HCT116 (cell line): ENCODE measurements around the gene SSMEM1. TPM values are rescaled to one million over a fixed set of nuclear protein-coding genes. Genes with fewer than 3 reads are reported as not detected.

Experiments used
- ATAC-seq: fragments of 200-7000 bp; cut with Tn5 transposase; 2 replicates; pipeline ENCODE4 v1.9.1; 2020; ENCODE audit warnings: mild to moderate bottlenecking, moderate library complexity
- BruUV-seq: library from RNA; stranded (reverse); fragments of 400-500 nt; replicated peaks from 2 replicates; lab custom pipeline; 2021; lab: Mats Ljungman, UMichigan
- CTCF ChIA-PET: fragments of 300-600 bp; sonication (Branson Sonifier 250); formaldehyde crosslinking; loops from one replicate; lab custom pipeline; 2021; ENCODE audit warnings: antibody characterized with exemption; lab: Charles Lee
- POLR2A ChIA-PET: fragments of 300-600, 350-600 bp; sonication (Branson Sonifier 250); formaldehyde crosslinking; loops from one replicate; lab custom pipeline; 2021; ENCODE audit warnings: antibody characterized with exemption; lab: Charles Lee
- RAD21 ChIA-PET, 2 experiments: fragments of 300-600 bp; sonication (Branson Sonifier 250); formaldehyde crosslinking; loops; one replicate each; lab custom pipeline; 2023; ENCODE audit warnings: low total read pairs in 2 of 2; ENCODE audit not compliant: uncharacterized antibody in 2 of 2, unreplicated experiment in 2 of 2, low non-redundant PET in 1 of 2; lab: Charles Lee
- DNase-seq: peaks from one replicate; pipeline ENCODE4 v3.0.0-alpha.2; 2010; ENCODE audit warnings: low read depth, low spot score
- H2AFZ ChIP-seq: fragments of 200-600 bp; shearing (Covaris generic), sonication (generic); 2 replicates; pipeline ENCODE4 v1.6.1; 2017; ENCODE audit warnings: low read depth, mixed run types, mixed read lengths, antibody characterized with exemption, low read length; ENCODE audit not compliant: poor library complexity, severe bottlenecking
- H3K27ac ChIP-seq: 2 replicates; pipeline ENCODE4 v1.5.1; 2012; ENCODE audit warnings: low read depth, low read length
- H3K27me3 ChIP-seq: fragments of 200-600 bp; sonication (generic); 2 replicates; pipeline ENCODE4 v1.6.1; 2016; ENCODE audit warnings: mixed run types, low read length, mixed read lengths; ENCODE audit not compliant: insufficient read depth
- H3K36me3 ChIP-seq, 2 experiments: fragments of 200-500 bp in 1 of 2; fragments of 200-600 bp in 1 of 2; sonication (Bioruptor generic) in 1 of 2; sonication (generic) in 1 of 2; 2 replicates each; pipeline versions ENCODE4 v1.5.1 to v1.6.1; 2014 to 2016; ENCODE audit warnings: low read length in 2 of 2, inconsistent platforms in 1 of 2, mixed read lengths in 1 of 2, mixed run types in 1 of 2; ENCODE audit not compliant: insufficient read depth in 2 of 2, control insufficient read depth in 1 of 2
- H3K4me1 ChIP-seq, 2 experiments: fragments of 200-600 bp in 1 of 2; sonication (generic) in 1 of 2; 2 replicates each; pipeline versions ENCODE4 v1.5.1 to v1.6.1; 2012 to 2017; ENCODE audit warnings: low read length in 2 of 2, inconsistent platforms in 1 of 2, mild to moderate bottlenecking in 1 of 2, mixed read lengths in 1 of 2, mixed run types in 1 of 2, moderate library complexity in 1 of 2; ENCODE audit not compliant: insufficient read depth in 2 of 2, control insufficient read depth in 1 of 2
- H3K4me2 ChIP-seq: fragments of 200-600 bp; sonication (generic); 2 replicates; pipeline ENCODE4 v1.6.1; 2017; ENCODE audit warnings: mixed run types, low read length, mixed read lengths
- H3K4me3 ChIP-seq, 2 experiments: fragments of 200-600 bp in 1 of 2; sonication (generic) in 1 of 2; replicated peaks in 1 of 2; 2 replicates each; pipeline ENCODE4 v1.5.1; 2011 to 2016; ENCODE audit warnings: low read length in 2 of 2, control low read depth in 1 of 2, low read depth in 1 of 2, mild to moderate bottlenecking in 1 of 2, mixed read lengths in 1 of 2, mixed run types in 1 of 2
- H3K79me2 ChIP-seq: fragments of 200-600 bp; sonication (generic); 2 replicates; pipeline ENCODE4 v1.6.1; 2017; ENCODE audit warnings: mild to moderate bottlenecking, mixed run types, low read length, moderate library complexity, mixed read lengths; ENCODE audit not compliant: insufficient read depth
- H3K9ac ChIP-seq: fragments of 200-600 bp; sonication (generic); 2 replicates; pipeline ENCODE4 v1.6.1; 2016; ENCODE audit warnings: low read length, mixed read lengths
- H3K9me2 ChIP-seq: fragments of 200-600 bp; sonication (generic), shearing (Covaris generic); 2 replicates; pipeline ENCODE4 v1.6.1; 2017; ENCODE audit warnings: mixed run types, mild to moderate bottlenecking, moderate library complexity; ENCODE audit not compliant: insufficient read depth
- H3K9me3 ChIP-seq, 2 experiments: fragments of 200-500 bp in 1 of 2; fragments of 200-600 bp in 1 of 2; sonication (Bioruptor generic) in 1 of 2; sonication (generic) in 1 of 2; 2 replicates each; pipeline ENCODE4 v1.6.1; 2014 to 2017; ENCODE audit warnings: low read length in 2 of 2, mixed read lengths in 2 of 2, inconsistent platforms in 1 of 2, low read depth in 1 of 2, mild to moderate bottlenecking in 1 of 2, mixed run types in 1 of 2, moderate library complexity in 1 of 2; ENCODE audit not compliant: control insufficient read depth in 1 of 2, insufficient read depth in 1 of 2
- H4K20me1 ChIP-seq: fragments of 200-600 bp; sonication (generic), shearing (Covaris generic); 2 replicates; pipeline ENCODE4 v1.6.1; 2017; ENCODE audit warnings: mixed run types, mild to moderate bottlenecking, moderate library complexity; ENCODE audit not compliant: insufficient read depth
- EGR1 ChIP-seq: IDR thresholded peaks from 2 replicates; pipeline ENCODE4 v1.6.1; 2012; ENCODE audit warnings: low read depth
- ELF1 ChIP-seq: IDR thresholded peaks from 2 replicates; pipeline ENCODE4 v1.6.1; 2012; ENCODE audit warnings: low read depth, borderline replicate concordance
- EZH2 ChIP-seq: fragments of 200-600 bp; sonication (generic); IDR thresholded peaks from 2 replicates; pipeline ENCODE4 v1.6.1; 2017; ENCODE audit warnings: antibody characterized with exemption, mixed run types
- EZH2phosphoT487 ChIP-seq: fragments of 200-600 bp; IDR thresholded peaks from 2 replicates; pipeline ENCODE4 v1.6.1; 2018; ENCODE audit warnings: antibody characterized with exemption, borderline replicate concordance
- JUND ChIP-seq: IDR thresholded peaks from 2 replicates; pipeline ENCODE4 v1.6.1; 2012
- POLR2A ChIP-seq: IDR thresholded peaks from 2 replicates; pipeline ENCODE4 v1.7.0; 2011; ENCODE audit warnings: borderline replicate concordance; ENCODE audit not compliant: insufficient read depth, insufficient read length; ENCODE audit errors: extremely low read depth
- POLR2AphosphoS5 ChIP-seq: IDR thresholded peaks from 2 replicates; pipeline ENCODE4 v1.6.1; 2011; ENCODE audit warnings: mild to moderate bottlenecking, low read depth, low read length, moderate library complexity
- SIN3A ChIP-seq: IDR thresholded peaks from 2 replicates; pipeline ENCODE4 v1.6.1; 2012; ENCODE audit warnings: low read depth
- SP1 ChIP-seq: IDR thresholded peaks from 2 replicates; pipeline ENCODE4 v1.6.1; 2012; ENCODE audit warnings: low read depth
- SRF ChIP-seq: IDR thresholded peaks from 2 replicates; pipeline ENCODE4 v1.6.1; 2012; ENCODE audit warnings: low read depth
- TCF7L2 ChIP-seq: IDR thresholded peaks from 2 replicates; pipeline ENCODE4 v1.7.0; 2011; ENCODE audit warnings: borderline replicate concordance, inconsistent platforms; ENCODE audit not compliant: insufficient read depth, insufficient read length; ENCODE audit errors: extremely low read depth
- YY1 ChIP-seq: IDR thresholded peaks from 2 replicates; pipeline ENCODE4 v1.6.1; 2011; ENCODE audit warnings: low read length, low read depth, moderate library complexity, mild to moderate bottlenecking; ENCODE audit not compliant: insufficient replicate concordance; ENCODE audit errors: extremely low read depth
- ZFX ChIP-seq: fragments of 450-650 bp; IDR thresholded peaks from 2 replicates; pipeline ENCODE4 v1.6.1; 2017
- intact Hi-C: fragments of 100-400 bp; cut with micrococcal nuclease; formaldehyde crosslinking; loops from 2 replicates; pipeline ENCODE4 v1.10.0; 2022
- total RNA-seq: library from RNA; stranded (reverse); gene quantifications from one replicate; pipeline ENCODE4 v1.2.1, GENCODE V29; 2021; ENCODE audit not compliant: unreplicated experiment
- TF ChIP-seq, protein P1 (sequence below): IDR thresholded peaks from 2 replicates; pipeline ENCODE4 v1.6.1; 2012
- TF ChIP-seq, protein P2 (sequence below): IDR thresholded peaks from 2 replicates; pipeline ENCODE4 v1.6.1; 2011; ENCODE audit warnings: mild to moderate bottlenecking, low read length, moderate library complexity; ENCODE audit not compliant: insufficient replicate concordance; ENCODE audit errors: extremely low read depth
- TF ChIP-seq, protein P3 (sequence below): IDR thresholded peaks from 2 replicates; pipeline ENCODE4 v1.6.1; 2012

Gene SSMEM1
- total RNA-seq, 1 experiment from 2014 or later = not detected

DNA sequence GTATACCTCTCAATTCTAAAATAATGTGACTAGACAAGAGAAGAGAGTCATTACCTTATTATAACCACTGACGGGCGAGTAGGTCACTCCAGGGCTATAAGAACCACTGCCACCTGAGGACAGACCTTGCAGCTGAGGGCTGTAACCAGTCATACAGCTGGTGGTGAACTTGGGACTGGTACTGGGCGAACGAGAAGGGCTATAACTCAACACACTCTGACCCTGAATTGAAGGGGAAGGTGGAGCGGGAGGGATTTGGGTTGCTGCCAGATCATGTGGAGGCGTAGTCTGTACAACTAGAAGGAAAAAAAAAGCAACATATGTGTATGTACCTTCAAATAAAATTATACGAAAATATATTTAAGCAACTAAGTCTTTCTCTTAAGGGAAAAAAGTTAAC, 5.9 kb upstream of the SSMEM1 start:
- H3K27me3 ChIP-seq = no peaks in the 10 kb centered on the region
- H3K9me2 ChIP-seq = no peaks in the 10 kb centered on the region
- RAD21 ChIA-PET = no interaction called here
- CTCF ChIA-PET = no interaction called here
- H3K9ac ChIP-seq = no peak overlapping the region
- H3K4me1 ChIP-seq = peaks cover 7 to 12% of the 10 kb centered on the region in 2 experiments; a peak in 3 of 4 replicates
- no peak overlapping the region for H3K4me3 ChIP-seq
- no peak for DNase-seq
- no peak for TF ChIP-seq EZH2phosphoT487
- TF ChIP-seq TCF7L2 = no peak
- TF ChIP-seq ZFX = no peak
- TF ChIP-seq POLR2A = no peak
- no peak for TF ChIP-seq JUND
- TF ChIP-seq SP1 = no peak
- no peak for TF ChIP-seq POLR2AphosphoS5
- no peaks in the 10 kb centered on the region for H4K20me1 ChIP-seq
- no peaks in the 10 kb centered on the region for H3K9me3 ChIP-seq
- H3K36me3 ChIP-seq = peaks cover 35 to 42% of the 10 kb centered on the region in 2 experiments; a peak in 3 of 4 replicates
- H3K79me2 ChIP-seq = peaks cover 60% of the 10 kb centered on the region
- H3K27ac ChIP-seq = no peak overlapping the region
- intact Hi-C loops = no loop called here
- POLR2A ChIA-PET = no interaction called here
- no peak overlapping the region for H3K4me2 ChIP-seq
- no TSS peak for BruUV-seq
- ATAC-seq = no peak
- H2AFZ ChIP-seq = no peak overlapping the region

DNA sequence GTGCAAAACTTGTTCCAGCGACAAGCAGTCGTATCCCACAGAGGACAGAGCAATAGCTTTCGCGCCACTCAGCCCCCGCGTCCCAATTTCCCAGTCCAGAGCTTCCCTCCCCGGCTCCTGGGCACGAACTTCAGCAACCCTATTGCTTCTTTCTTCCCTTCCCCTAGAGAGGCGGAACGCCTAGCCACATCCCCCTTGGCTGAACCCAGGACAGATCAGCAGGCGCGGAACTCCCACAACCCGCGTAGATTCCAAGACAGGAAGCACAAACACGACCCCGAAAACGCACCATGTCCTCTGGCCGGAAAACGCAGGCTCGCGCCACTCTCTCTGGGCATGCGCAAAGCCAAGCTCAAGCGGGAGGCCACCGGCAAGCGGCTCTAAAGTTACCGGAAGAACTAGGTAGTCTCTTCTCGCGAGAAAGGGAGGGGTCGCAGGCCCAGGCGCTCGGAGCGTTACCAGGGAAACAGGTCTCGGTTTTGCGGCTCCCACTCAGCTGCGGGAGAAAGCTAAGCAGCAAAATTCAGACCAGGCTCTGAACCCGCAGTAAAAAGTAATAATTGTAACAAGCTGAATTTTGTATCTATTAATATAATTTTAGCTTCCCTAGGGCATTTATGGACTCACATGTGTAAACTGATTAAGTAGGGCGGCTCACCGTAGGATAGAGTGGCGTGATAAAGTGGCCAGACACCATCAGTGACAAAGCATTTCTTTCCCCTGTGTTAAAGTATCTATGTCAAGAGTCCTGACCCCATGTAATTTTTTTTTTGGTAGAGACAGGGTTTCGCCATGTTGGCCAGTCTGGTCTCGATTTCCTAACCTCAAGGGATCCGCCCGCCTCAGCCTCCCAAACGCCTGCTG, 2.3 kb upstream of the SSMEM1 start, which contains the start of gene TMEM209:
Gene TMEM209, minus strand, starts transcription at position 323 of the 864 bp plus-strand sequence. Its CDS starts 31 bp downstream, at position 292.
- no peak for TF ChIP-seq EZH2
- TF ChIP-seq EGR1 = peak; percentile 11; the same call in 1 of the 2 replicates
- TF ChIP-seq YY1 = peak; percentile 84
- no peak for TF ChIP-seq SRF
- TF ChIP-seq TCF7L2 = peak; percentile 44
- peak; percentile 72 for TF ChIP-seq ELF1
- peak; percentile 85; the same call in 1 of the 2 replicates for TF ChIP-seq SIN3A
- peak; percentile 70 for TF ChIP-seq ZFX
- peak; percentile 94 for TF ChIP-seq POLR2AphosphoS5
- peak; percentile 87 for TF ChIP-seq POLR2A
- TF ChIP-seq, protein P1, sequence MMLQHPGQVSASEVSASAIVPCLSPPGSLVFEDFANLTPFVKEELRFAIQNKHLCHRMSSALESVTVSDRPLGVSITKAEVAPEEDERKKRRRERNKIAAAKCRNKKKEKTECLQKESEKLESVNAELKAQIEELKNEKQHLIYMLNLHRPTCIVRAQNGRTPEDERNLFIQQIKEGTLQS = no peak
- TF ChIP-seq, protein P2, sequence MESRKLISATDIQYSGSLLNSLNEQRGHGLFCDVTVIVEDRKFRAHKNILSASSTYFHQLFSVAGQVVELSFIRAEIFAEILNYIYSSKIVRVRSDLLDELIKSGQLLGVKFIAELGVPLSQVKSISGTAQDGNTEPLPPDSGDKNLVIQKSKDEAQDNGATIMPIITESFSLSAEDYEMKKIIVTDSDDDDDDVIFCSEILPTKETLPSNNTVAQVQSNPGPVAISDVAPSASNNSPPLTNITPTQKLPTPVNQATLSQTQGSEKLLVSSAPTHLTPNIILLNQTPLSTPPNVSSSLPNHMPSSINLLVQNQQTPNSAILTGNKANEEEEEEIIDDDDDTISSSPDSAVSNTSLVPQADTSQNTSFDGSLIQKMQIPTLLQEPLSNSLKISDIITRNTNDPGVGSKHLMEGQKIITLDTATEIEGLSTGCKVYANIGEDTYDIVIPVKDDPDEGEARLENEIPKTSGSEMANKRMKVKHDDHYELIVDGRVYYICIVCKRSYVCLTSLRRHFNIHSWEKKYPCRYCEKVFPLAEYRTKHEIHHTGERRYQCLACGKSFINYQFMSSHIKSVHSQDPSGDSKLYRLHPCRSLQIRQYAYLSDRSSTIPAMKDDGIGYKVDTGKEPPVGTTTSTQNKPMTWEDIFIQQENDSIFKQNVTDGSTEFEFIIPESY = peak; percentile 99
- TF ChIP-seq, protein P3, sequence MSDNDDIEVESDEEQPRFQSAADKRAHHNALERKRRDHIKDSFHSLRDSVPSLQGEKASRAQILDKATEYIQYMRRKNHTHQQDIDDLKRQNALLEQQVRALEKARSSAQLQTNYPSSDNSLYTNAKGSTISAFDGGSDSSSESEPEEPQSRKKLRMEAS = peak; percentile 83
- TF ChIP-seq, all 23 proteins: peak for 10
- H3K4me1 ChIP-seq = peaks cover 7 to 15% of the 10 kb centered on the region in 2 experiments; a peak in 3 of 4 replicates
- ChIA-PET POLR2A (interaction anchor here (0.5 to 1.6 kb wide), 5 partner anchors 9 to 102 kb away, joined by 3 to 5 read pairs (median 3); no protein-coding TSS in a partner anchor), RAD21 (interaction anchor here in 1 of 2 experiments (0.6 kb wide), 1 partner anchor 39 kb away, joined by 4 read pairs; no protein-coding TSS in a partner anchor), CTCF (interaction anchor here (0.6 to 1.4 kb wide), 5 partner anchors 12 to 1307 kb away, joined by 3 read pairs; partner anchors contain the start of gene KLHDC10)
- H3K4me3 ChIP-seq = peak within 1 kb of the TSS; percentile 87 to 93
- H4K20me1 ChIP-seq = no peaks in the 10 kb centered on the region
- ATAC-seq (peak; percentile 94), DNase-seq (peak; percentile 94)
- BruUV-seq = TSS peak; percentile 97
- H2AFZ ChIP-seq = no peak within 1 kb of the TSS
- no peaks in the 10 kb centered on the region for H3K9me3 ChIP-seq
- no peaks in the 10 kb centered on the region for H3K27me3 ChIP-seq
- H3K9ac ChIP-seq = peak within 1 kb of the TSS; percentile 97
- peaks cover 20 to 28% of the 10 kb centered on the region in 2 experiments; a peak in 3 of 4 replicates for H3K36me3 ChIP-seq
- peak within 1 kb of the TSS; percentile 79 for H3K4me2 ChIP-seq
- peak within 1 kb of the TSS; percentile 84 for H3K27ac ChIP-seq
- intact Hi-C loops = no loop called here
- peaks cover 45% of the 10 kb centered on the region for H3K79me2 ChIP-seq
- H3K9me2 ChIP-seq = no peaks in the 10 kb centered on the region
